Vagina (tissue), 2 donors: Measurements from ENCODE around the gene GABRP. TPM values are rescaled to one million over a fixed set of nuclear protein-coding genes. Genes with fewer than 3 reads are reported as not detected.

Experiments
- DNase-seq, 2 donors: peaks; one replicate each; pipeline ENCODE4 v3.0.0-alpha.2; 2017; ENCODE audit errors: extremely low spot score in 2 of 2
- H3K27ac ChIP-seq: fragments of 200-600 bp; sonication (generic); one replicate; pipeline ENCODE4 v1.5.1; 2019
- H3K27me3 ChIP-seq: fragments of 200-600 bp; sonication (generic); one replicate; pipeline ENCODE4 v1.5.1; 2019
- H3K36me3 ChIP-seq, 2 donors: fragments of 200-600 bp; sonication (generic); one replicate each; pipeline ENCODE4 v1.5.1; 2017 to 2019
- H3K4me1 ChIP-seq: fragments of 200-600 bp; sonication (generic); one replicate; pipeline ENCODE4 v1.5.1; 2019
- H3K4me3 ChIP-seq, 2 donors: fragments of 200-600 bp; sonication (generic); 1 replicate in 1 of 2; 2 replicates in 1 of 2; pipeline ENCODE4 v1.5.1; 2016 to 2019
- H3K9me3 ChIP-seq: fragments of 200-600 bp; sonication (generic); one replicate; pipeline ENCODE4 v1.5.1; 2019
- POLR2A ChIP-seq, 2 donors: fragments of 450-650 bp; IDR thresholded peaks; one replicate each; pipeline ENCODE4 v1.6.1; 2017; ENCODE audit warnings: antibody characterized with exemption in 2 of 2, mild to moderate bottlenecking in 2 of 2, moderate library complexity in 2 of 2
- POLR2AphosphoS5 ChIP-seq, 2 donors: sonication (generic); formaldehyde crosslinking; IDR thresholded peaks; one replicate each; pipeline ENCODE4 v1.9.0; 2017; ENCODE audit warnings: antibody characterized with exemption in 2 of 2, mild to moderate bottlenecking in 2 of 2, low read depth in 1 of 2; ENCODE audit not compliant: insufficient read depth in 1 of 2
- intact Hi-C: fragments of 100-400 bp; cut with DNase I; formaldehyde crosslinking; loops from one replicate; pipeline ENCODE4 v1.15.1; 2023
- total RNA-seq: library from RNA; depleted of rRNA; stranded (reverse); fragments of >200 nt; gene quantifications from one replicate; pipeline ENCODE4 v1.2.3, GENCODE V29; 2016
- TF ChIP-seq, protein P1 (sequence below), 3 experiments: fragments of 450-650 bp in 2 of 3; fragments of 200-600 bp in 1 of 3; sonication (generic) in 1 of 3; IDR thresholded peaks; one replicate each; pipeline ENCODE4 v1.5.1; 2017 to 2019; ENCODE audit warnings: antibody characterized with exemption in 3 of 3, mild to moderate bottlenecking in 2 of 3, moderate library complexity in 2 of 3

Gene GABRP
- total RNA-seq, 1 donor from 2014 or later = 20.6 TPM

- Histone ChIP-seq H3K27me3 (no peaks in the 10 kb centered on the region), H3K4me3 (no peak overlapping the region), H3K9me3 (no peaks in the 10 kb centered on the region), H3K4me1 (no peaks in the 10 kb centered on the region), H3K36me3 (no peaks in the 10 kb centered on the region), H3K27ac (no peak overlapping the region)
- intact Hi-C loops = no loop called here
- no peak for TF ChIP-seq POLR2A (IDR thresholded peaks at IDR 0.05)
- TF ChIP-seq, protein P1, sequence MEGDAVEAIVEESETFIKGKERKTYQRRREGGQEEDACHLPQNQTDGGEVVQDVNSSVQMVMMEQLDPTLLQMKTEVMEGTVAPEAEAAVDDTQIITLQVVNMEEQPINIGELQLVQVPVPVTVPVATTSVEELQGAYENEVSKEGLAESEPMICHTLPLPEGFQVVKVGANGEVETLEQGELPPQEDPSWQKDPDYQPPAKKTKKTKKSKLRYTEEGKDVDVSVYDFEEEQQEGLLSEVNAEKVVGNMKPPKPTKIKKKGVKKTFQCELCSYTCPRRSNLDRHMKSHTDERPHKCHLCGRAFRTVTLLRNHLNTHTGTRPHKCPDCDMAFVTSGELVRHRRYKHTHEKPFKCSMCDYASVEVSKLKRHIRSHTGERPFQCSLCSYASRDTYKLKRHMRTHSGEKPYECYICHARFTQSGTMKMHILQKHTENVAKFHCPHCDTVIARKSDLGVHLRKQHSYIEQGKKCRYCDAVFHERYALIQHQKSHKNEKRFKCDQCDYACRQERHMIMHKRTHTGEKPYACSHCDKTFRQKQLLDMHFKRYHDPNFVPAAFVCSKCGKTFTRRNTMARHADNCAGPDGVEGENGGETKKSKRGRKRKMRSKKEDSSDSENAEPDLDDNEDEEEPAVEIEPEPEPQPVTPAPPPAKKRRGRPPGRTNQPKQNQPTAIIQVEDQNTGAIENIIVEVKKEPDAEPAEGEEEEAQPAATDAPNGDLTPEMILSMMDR (IDR thresholded peaks at IDR 0.05) = no peak
- TF ChIP-seq POLR2AphosphoS5 (IDR thresholded peaks at IDR 0.05; ENCODE audit: insufficient read depth in 1 of 2, low read depth in 1 of 2) = no peak
- no peak for DNase-seq
Measured at GRCh38 chr5:170854566-170854965, 71.0 kb downstream of the GABRP start.

DNA sequence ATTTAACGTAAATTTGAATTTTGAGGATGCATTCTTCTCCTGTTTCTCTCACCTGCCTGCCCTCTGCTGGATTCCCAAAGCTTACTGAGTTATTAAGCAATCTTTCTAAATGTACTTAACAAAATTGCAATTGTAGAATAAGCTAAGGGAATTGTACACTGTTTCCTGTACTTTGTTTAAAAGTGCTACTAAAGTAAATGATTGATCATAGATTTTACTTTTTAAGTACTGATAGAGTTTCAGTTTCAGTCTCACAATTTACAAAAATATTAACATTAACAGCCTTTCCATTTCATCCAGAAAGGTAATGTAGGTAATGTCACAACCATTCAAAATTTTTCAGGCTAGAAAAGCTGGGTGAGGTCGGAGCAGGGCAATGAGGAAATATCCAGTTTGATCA lies 73.5 kb downstream of the GABRP start:
- TF ChIP-seq, protein P1 (IDR thresholded peaks at IDR 0.05) = no peak
- TF ChIP-seq POLR2AphosphoS5 (IDR thresholded peaks at IDR 0.05; ENCODE audit: insufficient read depth in 1 of 2, low read depth in 1 of 2) (no peak), POLR2A (IDR thresholded peaks at IDR 0.05) (no peak)
- Histone ChIP-seq H3K36me3 (no peaks in the 10 kb centered on the region), H3K9me3 (peaks cover 5% of the 10 kb centered on the region), H3K4me3 (no peak overlapping the region), H3K4me1 (no peaks in the 10 kb centered on the region), H3K27me3 (no peaks in the 10 kb centered on the region), H3K27ac (no peak overlapping the region)
- DNase-seq = no peak
- intact Hi-C loops = no loop called here

DNA sequence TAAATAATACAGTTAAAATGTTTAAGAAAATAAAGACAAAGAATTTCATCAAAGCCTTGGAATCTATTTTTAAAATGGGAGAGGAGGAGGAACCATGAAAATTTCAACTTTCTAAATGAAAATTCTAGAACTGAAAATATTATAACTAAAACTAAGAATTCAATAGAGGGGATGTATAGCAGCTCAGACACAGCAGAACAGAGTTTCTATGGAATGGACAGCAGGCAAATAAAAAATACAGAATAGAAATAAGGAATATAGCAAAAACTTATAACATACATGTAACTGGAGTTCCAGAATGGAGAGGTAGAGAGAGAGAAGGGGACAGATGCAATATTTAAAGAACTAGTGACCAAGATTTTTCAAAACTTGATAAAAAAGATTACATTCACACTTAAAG lies 76.9 kb downstream of the GABRP start:
- no peak for TF ChIP-seq POLR2A (IDR thresholded peaks at IDR 0.05)
- TF ChIP-seq POLR2AphosphoS5 (IDR thresholded peaks at IDR 0.05; ENCODE audit: insufficient read depth in 1 of 2, low read depth in 1 of 2) = no peak
- TF ChIP-seq, protein P1 (IDR thresholded peaks at IDR 0.05) = no peak
- intact Hi-C loops = no loop called here
- Histone ChIP-seq H3K36me3 (no peaks in the 10 kb centered on the region), H3K9me3 (peaks cover 5% of the 10 kb centered on the region), H3K4me1 (no peaks in the 10 kb centered on the region), H3K27ac (no peak overlapping the region), H3K27me3 (no peaks in the 10 kb centered on the region), H3K4me3 (no peak overlapping the region)
- DNase-seq = no peak

- H3K4me3 ChIP-seq = no peak overlapping the region
- no peak for TF ChIP-seq POLR2AphosphoS5 (IDR thresholded peaks at IDR 0.05; ENCODE audit: insufficient read depth in 1 of 2, low read depth in 1 of 2)
- TF ChIP-seq, protein P1 (IDR thresholded peaks at IDR 0.05) = no peak
- TF ChIP-seq POLR2A (IDR thresholded peaks at IDR 0.05) = no peak
- H3K36me3 ChIP-seq = no peaks in the 10 kb centered on the region
- DNase-seq = no peak
- peaks cover 5% of the 10 kb centered on the region for H3K9me3 ChIP-seq
- no peaks in the 10 kb centered on the region for H3K27me3 ChIP-seq
- intact Hi-C loops = no loop called here
- no peaks in the 10 kb centered on the region for H3K4me1 ChIP-seq
- no peak overlapping the region for H3K27ac ChIP-seq
Measured at GRCh38 chr5:170860818-170861666, 77.5 kb downstream of the GABRP start.

- Histone ChIP-seq H3K4me1 (no peaks in the 10 kb centered on the region), H3K36me3 (no peaks in the 10 kb centered on the region), H3K9me3 (peaks cover 5% of the 10 kb centered on the region), H3K27ac (no peak overlapping the region), H3K27me3 (no peaks in the 10 kb centered on the region), H3K4me3 (peak overlapping the region; percentile 44 to 45)
- TF ChIP-seq POLR2AphosphoS5 (IDR thresholded peaks at IDR 0.05; ENCODE audit: insufficient read depth in 1 of 2, low read depth in 1 of 2) (no peak), POLR2A (IDR thresholded peaks at IDR 0.05) (no peak)
- TF ChIP-seq, protein P1 (IDR thresholded peaks at IDR 0.05) = no peak
- DNase-seq = no peak
- intact Hi-C loops = no loop called here
Measured at GRCh38 chr5:170861667-170861916, 78.1 kb downstream of the GABRP start.
